Stomach (tissue), 4 donors: ENCODE data around the gene SORL1.

Experiments used
- CTCF ChIP-seq, 7 experiments: fragments of 450-650 bp in 4 of 7; fragments of 200-600 bp in 3 of 7; sonication (generic) in 3 of 7; IDR thresholded peaks; one replicate each; pipeline ENCODE4 v1.5.1; 2016 to 2019; ENCODE audit warnings: antibody characterized with exemption in 7 of 7, control low read depth in 2 of 7, mild to moderate bottlenecking in 1 of 7
- EP300 ChIP-seq: sonication (generic); formaldehyde crosslinking; IDR thresholded peaks from one replicate; pipeline ENCODE4 v1.6.1; 2017; ENCODE audit warnings: antibody characterized with exemption
- POLR2A ChIP-seq, 4 donors: fragments of 450-650 bp; IDR thresholded peaks; one replicate each; pipeline ENCODE4 v1.6.1; 2016; ENCODE audit warnings: antibody characterized with exemption in 4 of 4, control low read depth in 2 of 4, mild to moderate bottlenecking in 1 of 4, moderate library complexity in 1 of 4
- POLR2AphosphoS5 ChIP-seq, 3 donors: sonication (generic); formaldehyde crosslinking; IDR thresholded peaks; one replicate each; pipeline ENCODE4 v1.6.1; 2016; ENCODE audit warnings: antibody characterized with exemption in 3 of 3

GRCh38 chr11:121514432-121515334 lies 62.6 kb downstream of the SORL1 start:
- TF ChIP-seq CTCF (IDR thresholded peaks at IDR 0.05): no peak
- TF ChIP-seq POLR2A (IDR thresholded peaks at IDR 0.05): no peak
- no peak for TF ChIP-seq EP300
- TF ChIP-seq POLR2AphosphoS5 (IDR thresholded peaks at IDR 0.05): no peak
